HEK293 (cell line): Measurements from ENCODE around the gene KLRC4.

Experiments used
- CTCF ChIA-PET: fragments of 350-600 bp; formaldehyde crosslinking; extraction: SDS; loops from one replicate; lab custom pipeline; 2021; ENCODE audit warnings: antibody characterized with exemption; lab: Yijun Ruan, JAX
- POLR2A ChIA-PET: fragments of 300-600 bp; formaldehyde crosslinking; extraction: SDS; loops from one replicate; lab custom pipeline; 2020; ENCODE audit warnings: antibody characterized with exemption, inconsistent platforms; lab: Yijun Ruan, JAX
- H3K27ac ChIP-seq: fragments of 200-500 bp; sonication (Bioruptor generic); 2 replicates; pipeline ENCODE4 v1.5.1; 2014; ENCODE audit warnings: low read depth, low read length, control low read depth, inconsistent platforms; ENCODE audit errors: extremely low read depth
- H3K36me3 ChIP-seq, 2 experiments: fragments of 200-500 bp in 1 of 2; sonication (Bioruptor generic) in 1 of 2; 1 replicate in 1 of 2; 2 replicates in 1 of 2; pipeline ENCODE4 v1.5.1; 2014 to 2017; ENCODE audit warnings: inconsistent platforms in 2 of 2, low read length in 2 of 2; ENCODE audit not compliant: control insufficient read depth in 2 of 2, insufficient read depth in 1 of 2
- H3K4me1 ChIP-seq: fragments of 200-500 bp; sonication (Bioruptor generic); 2 replicates; pipeline ENCODE4 v1.5.1; 2014; ENCODE audit warnings: mild to moderate bottlenecking, low read length, inconsistent platforms; ENCODE audit not compliant: control insufficient read depth, insufficient read depth
- H3K4me3 ChIP-seq: 2 replicates; pipeline ENCODE4 v1.5.1; 2011; ENCODE audit warnings: low read depth, mild to moderate bottlenecking, control low read depth, low read length, moderate library complexity
- H3K9me3 ChIP-seq: fragments of 200-500 bp; sonication (Bioruptor generic); 2 replicates; pipeline ENCODE4 v1.5.1; 2014; ENCODE audit warnings: low read depth, low read length, inconsistent platforms; ENCODE audit not compliant: control insufficient read depth, insufficient read depth
- ATF2 ChIP-seq: fragments of 450-650 bp; formaldehyde crosslinking; IDR thresholded peaks from 2 replicates; pipeline ENCODE4 v1.5.1; 2016; ENCODE audit warnings: missing biosample characterization, missing genetic modification characterization, low read depth
- BCL6B ChIP-seq: fragments of 450-650 bp; formaldehyde crosslinking; IDR thresholded peaks from 2 replicates; pipeline ENCODE4 v1.5.1; 2017; ENCODE audit warnings: missing biosample characterization, missing genetic modification characterization
- ELK4 ChIP-seq: IDR thresholded peaks from 2 replicates; pipeline ENCODE4 v1.6.1; 2011; ENCODE audit warnings: mild to moderate bottlenecking, low read depth, low read length, borderline replicate concordance
- GFI1B ChIP-seq: fragments of 450-650 bp; formaldehyde crosslinking; IDR thresholded peaks from 2 replicates; pipeline ENCODE4 v1.5.1; 2016; ENCODE audit warnings: missing biosample characterization, missing genetic modification characterization
- PRDM1 ChIP-seq: fragments of 450-650 bp; formaldehyde crosslinking; IDR thresholded peaks from 2 replicates; pipeline ENCODE4; 2016; ENCODE audit warnings: missing biosample characterization, missing genetic modification characterization
- PRDM6 ChIP-seq: fragments of 450-650 bp; formaldehyde crosslinking; IDR thresholded peaks from 2 replicates; pipeline ENCODE4 v1.5.1; 2017; ENCODE audit warnings: missing biosample characterization, missing genetic modification characterization
- REST ChIP-seq: fragments of 450-650 bp; formaldehyde crosslinking; IDR thresholded peaks from 2 replicates; pipeline ENCODE4 v1.5.1; 2016; ENCODE audit warnings: missing biosample characterization, missing genetic modification characterization
- SALL2 ChIP-seq: fragments of 450-650 bp; formaldehyde crosslinking; IDR thresholded peaks from 2 replicates; pipeline ENCODE4 v1.5.0; 2017; ENCODE audit warnings: missing biosample characterization, mild to moderate bottlenecking, missing genetic modification characterization, borderline replicate concordance
- TCF7L2 ChIP-seq: IDR thresholded peaks from 2 replicates; pipeline ENCODE4 v1.6.1; 2011; ENCODE audit warnings: low read depth, mild to moderate bottlenecking, inconsistent platforms, low read length, moderate library complexity, borderline replicate concordance
- TRIM28 ChIP-seq: IDR thresholded peaks from 2 replicates; pipeline ENCODE4 v1.6.1; 2011; ENCODE audit warnings: low read length, control low read depth, borderline replicate concordance
- ZBTB11 ChIP-seq: fragments of 450-650 bp; formaldehyde crosslinking; conservative IDR thresholded peaks from 2 replicates; pipeline ENCODE4 v1.5.1; 2016; ENCODE audit warnings: low read depth, missing biosample characterization, missing genetic modification characterization
- ZBTB17 ChIP-seq: fragments of 450-650 bp; formaldehyde crosslinking; IDR thresholded peaks from 2 replicates; pipeline ENCODE4 v1.5.1; 2016; ENCODE audit warnings: missing biosample characterization, missing genetic modification characterization
- ZBTB48 ChIP-seq: fragments of 450-650 bp; formaldehyde crosslinking; IDR thresholded peaks from 2 replicates; pipeline ENCODE4 v1.5.1; 2016; ENCODE audit warnings: missing biosample characterization, missing genetic modification characterization
- ZNF114 ChIP-seq: fragments of 450-650 bp; formaldehyde crosslinking; IDR thresholded peaks from 2 replicates; pipeline ENCODE4 v1.5.0; 2017; ENCODE audit warnings: missing biosample characterization, missing genetic modification characterization
- ZNF16 ChIP-seq: fragments of 450-650 bp; formaldehyde crosslinking; IDR thresholded peaks from 2 replicates; pipeline ENCODE4 v1.5.1; 2016; ENCODE audit warnings: low read depth, missing biosample characterization, missing genetic modification characterization
- ZNF221 ChIP-seq: fragments of 450-650 bp; formaldehyde crosslinking; IDR thresholded peaks from 2 replicates; pipeline ENCODE4 v1.5.1; 2017; ENCODE audit warnings: missing biosample characterization, missing genetic modification characterization, borderline replicate concordance
- ZNF335 ChIP-seq: fragments of 450-650 bp; formaldehyde crosslinking; conservative IDR thresholded peaks from 2 replicates; pipeline ENCODE4 v1.5.1; 2016; ENCODE audit warnings: missing biosample characterization, missing genetic modification characterization
- ZNF558 ChIP-seq: fragments of 450-650 bp; formaldehyde crosslinking; IDR thresholded peaks from 2 replicates; pipeline ENCODE4 v1.5.1; 2016; ENCODE audit warnings: missing biosample characterization, missing genetic modification characterization
- ZNF600 ChIP-seq: fragments of 450-650 bp; formaldehyde crosslinking; IDR thresholded peaks from 2 replicates; pipeline ENCODE4 v1.5.1; 2016; ENCODE audit warnings: missing biosample characterization, missing genetic modification characterization
- ZNF610 ChIP-seq: fragments of 450-650 bp; formaldehyde crosslinking; IDR thresholded peaks from 2 replicates; pipeline ENCODE4 v1.5.1; 2016; ENCODE audit warnings: missing biosample characterization, missing genetic modification characterization, borderline replicate concordance
- ZNF830 ChIP-seq: fragments of 450-650 bp; IDR thresholded peaks from 2 replicates; pipeline ENCODE4 v1.5.0; 2018; ENCODE audit warnings: missing biosample characterization, missing genetic modification characterization, low read depth, mild to moderate bottlenecking, moderate library complexity
- ZXDB ChIP-seq: fragments of 450-650 bp; formaldehyde crosslinking; IDR thresholded peaks from 2 replicates; pipeline ENCODE4 v1.5.1; 2016; ENCODE audit warnings: missing biosample characterization, missing genetic modification characterization

The KLRC4 gene

GRCh38 chr12:10364815-10365622 is 44.5 kb downstream of the KLRC4 start:
- H3K36me3 ChIP-seq = no peaks in the 10 kb centered on the region
- ChIA-PET CTCF (interaction anchor here (0.5 to 1.7 kb wide), 10 partner anchors 15 to 206 kb away, joined by 3 to 11 read pairs (median 4); no protein-coding TSS in a partner anchor), POLR2A (interaction anchor here (1.0 to 2.7 kb wide), 3 partner anchors 21 to 352 kb away, joined by 3 to 12 read pairs (median 4); no protein-coding TSS in a partner anchor)
- H3K9me3 ChIP-seq = no peaks in the 10 kb centered on the region
- peak overlapping the region; percentile 95 for H3K27ac ChIP-seq
- peak overlapping the region; percentile 74 for H3K4me3 ChIP-seq
- peaks cover 20% of the 10 kb centered on the region for H3K4me1 ChIP-seq
- TF ChIP-seq ELK4 (no peak), ZNF16 (tag by site-specific recombination) (no peak), ZNF114 (tag by site-specific recombination) (no peak), GFI1B (tag by site-specific recombination) (peak; percentile 10; the same call in 1 of the 2 replicates), TRIM28 (peak; percentile 33; the same call in 1 of the 2 replicates), ZNF558 (tag by site-specific recombination) (no peak), REST (tag by site-specific recombination) (0 out of 2 replicates have a peak, but pooled peaks have one; percentile 36), TCF7L2 (peak; percentile 65; the same call in 1 of the 2 replicates), ZNF610 (tag by site-specific recombination) (no peak), ZNF335 (tag by site-specific recombination) (peak; percentile 76), ZNF221 (tag by site-specific recombination) (no peak), ZNF830 (tag by site-specific recombination) (no peak), ZBTB17 (tag by site-specific recombination) (peak; percentile 93), ZXDB (tag by site-specific recombination) (0 out of 2 replicates have a peak, but pooled peaks have one; percentile 16), ZNF600 (tag by site-specific recombination) (peak; percentile 83), SALL2 (no peak), ATF2 (no peak), BCL6B (tag by site-specific recombination) (peak; percentile 61; the same call in 1 of the 2 replicates), PRDM6 (tag by site-specific recombination) (peak; percentile 65), PRDM1 (tag by site-specific recombination) (peak; percentile 61), ZBTB48 (tag by site-specific recombination) (no peak), ZBTB11 (tag by site-specific recombination) (no peak)
